SIG-M5 (cell line): ENCODE measurements around the gene FLII.
"Not testable (repeated sequence)": the region's sequence is repeated elsewhere in the genome, so short reads cannot be mapped to it uniquely, and the experiment has no call there.

Experiments used
- DNase-seq: peaks from one replicate; lab custom pipeline; 2025; lab: John Stamatoyannopoulos, UW

The FLII gene

GRCh38 chr17:18217412-18218015 is 41.0 kb downstream of the FLII start:
- DNase-seq = no peak

DNA sequence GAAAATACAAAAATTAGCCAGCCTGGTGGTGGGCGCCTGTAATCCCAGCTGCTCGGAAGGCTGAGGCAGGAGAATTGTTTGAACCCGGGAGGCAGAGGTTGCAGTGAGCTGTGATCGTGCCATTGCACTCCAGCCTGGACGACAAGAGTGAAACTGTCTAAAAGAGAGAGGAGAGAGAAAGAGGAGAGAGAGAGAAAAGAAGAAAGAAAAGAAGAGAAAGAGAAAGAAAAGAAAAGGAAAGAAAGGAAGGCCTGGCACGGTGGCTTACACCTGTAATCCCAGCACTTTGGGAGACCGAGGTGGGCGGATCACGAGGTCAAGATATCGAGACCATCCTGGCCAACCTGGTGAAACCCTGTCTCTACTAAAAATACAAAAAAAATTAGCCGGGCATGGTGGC is 41.6 kb downstream of the FLII start:
- DNase-seq = not testable (repeated sequence)

DNA sequence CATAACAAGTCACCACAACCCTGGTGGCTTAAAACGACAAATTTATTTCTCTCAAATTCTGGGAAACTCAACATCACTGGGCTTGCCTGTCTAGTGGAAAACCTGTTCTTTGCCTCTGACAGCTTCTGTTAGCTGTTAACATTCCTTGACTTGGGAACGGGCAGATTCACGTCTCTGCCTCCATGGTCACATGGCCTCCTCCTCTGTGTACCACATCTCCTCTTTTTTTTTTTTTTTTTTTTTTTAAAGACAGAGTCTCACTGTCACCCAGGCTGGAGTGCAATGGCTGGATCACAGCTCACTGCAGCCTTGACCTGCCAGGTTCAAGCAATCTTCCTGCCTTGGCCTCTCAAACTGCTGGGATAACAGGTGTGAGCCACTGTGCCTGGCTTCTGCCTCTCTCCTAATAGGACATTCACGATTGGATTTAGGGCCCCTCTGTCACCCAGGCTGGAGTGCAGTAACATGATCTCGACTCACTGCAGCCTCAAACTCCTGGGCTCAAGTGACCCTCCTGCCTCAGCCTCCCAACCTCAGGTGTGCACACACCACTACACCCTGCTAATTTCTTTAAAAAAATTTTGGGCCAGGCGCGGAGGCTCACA is 44.8 kb downstream of the FLII start:
- no peak for DNase-seq

- DNase-seq = no peak
These were observed 50.4 kb downstream of the FLII start for GRCh38 chr17:18208092-18208491.

DNA sequence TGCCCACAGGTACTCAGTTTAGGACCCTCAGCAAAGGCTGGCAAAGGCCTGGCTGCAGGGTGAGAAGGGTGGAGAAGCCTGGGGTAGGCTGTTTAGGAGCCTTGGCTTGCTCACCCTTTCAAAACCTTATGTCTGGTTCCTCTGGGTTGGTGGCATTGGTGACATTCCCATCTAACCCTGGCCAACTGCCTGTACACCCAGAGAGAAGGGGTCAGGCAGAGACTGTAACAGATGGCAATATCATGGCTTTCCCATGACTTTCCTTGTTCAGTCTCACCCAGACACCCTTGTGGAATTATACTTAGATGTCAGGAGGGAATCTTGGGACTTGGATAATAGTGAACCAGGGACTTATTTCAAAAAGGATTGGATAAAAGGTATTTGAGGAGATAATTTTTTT is 51.6 kb downstream of the FLII start:
- no peak for DNase-seq

DNA sequence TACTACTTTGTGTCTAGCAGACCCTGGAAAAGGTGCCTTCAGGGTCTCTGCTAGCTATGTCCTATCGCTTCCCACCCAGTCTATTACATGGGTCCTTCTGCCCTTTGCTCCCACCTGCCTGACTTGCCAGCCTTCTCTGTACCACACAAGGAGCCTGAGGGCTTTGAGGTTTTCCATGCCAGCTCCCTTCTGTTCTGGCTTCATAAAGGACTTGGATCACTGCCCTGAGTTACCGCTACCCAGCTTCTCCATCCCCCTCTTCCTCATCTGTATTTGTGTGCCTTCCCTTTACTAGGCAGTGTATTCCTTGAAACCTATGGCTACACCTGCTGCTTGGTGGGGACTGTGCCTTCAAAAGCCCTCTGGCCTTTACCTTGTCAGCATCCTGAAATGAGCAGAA is 52.7 kb downstream of the FLII start:
- no peak for DNase-seq

DNA sequence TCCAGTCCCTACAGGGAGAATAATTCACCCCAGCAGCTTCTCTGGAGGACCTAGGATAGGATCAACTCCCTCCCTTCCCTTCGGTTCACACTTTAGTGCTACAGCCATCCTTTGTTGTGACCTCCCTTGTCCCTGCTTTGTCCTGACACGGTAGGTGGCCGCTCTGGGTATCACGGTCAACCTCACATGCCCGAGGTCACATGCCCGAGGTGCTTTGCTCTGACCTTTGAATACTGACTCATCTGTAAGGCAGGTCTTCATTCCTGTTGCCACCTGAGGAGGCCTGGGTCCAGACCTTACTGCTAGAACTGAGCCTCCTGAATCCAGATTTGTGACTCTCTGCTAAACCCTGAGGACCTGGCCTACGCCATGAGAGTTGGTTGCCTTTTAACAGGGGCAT is 55.2 kb downstream of the FLII start:
- no peak for DNase-seq

DNA sequence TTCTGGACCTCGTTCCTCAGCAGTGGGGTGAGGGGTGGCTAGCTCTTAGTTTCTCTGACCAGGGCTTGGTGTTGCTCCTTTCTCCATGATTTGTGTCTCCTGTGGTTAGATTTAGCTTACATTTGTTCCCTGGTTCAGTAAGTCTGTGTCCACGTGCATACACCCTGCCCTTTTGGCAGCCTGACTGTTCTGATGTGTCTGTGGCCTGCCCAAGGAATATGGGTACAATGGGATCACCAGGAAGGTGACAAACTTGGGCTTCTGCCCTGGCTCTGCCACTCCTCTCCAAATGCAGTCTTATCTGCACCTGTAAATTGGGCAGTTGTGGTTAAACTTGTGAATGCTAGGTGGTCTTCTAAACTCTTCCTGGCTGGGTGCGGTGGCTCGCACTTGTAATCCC is 57.4 kb downstream of the FLII start:
- no peak for DNase-seq

- DNase-seq = no peak
These were observed 60.0 kb downstream of the FLII start for GRCh38 chr17:18198530-18198929.

DNA sequence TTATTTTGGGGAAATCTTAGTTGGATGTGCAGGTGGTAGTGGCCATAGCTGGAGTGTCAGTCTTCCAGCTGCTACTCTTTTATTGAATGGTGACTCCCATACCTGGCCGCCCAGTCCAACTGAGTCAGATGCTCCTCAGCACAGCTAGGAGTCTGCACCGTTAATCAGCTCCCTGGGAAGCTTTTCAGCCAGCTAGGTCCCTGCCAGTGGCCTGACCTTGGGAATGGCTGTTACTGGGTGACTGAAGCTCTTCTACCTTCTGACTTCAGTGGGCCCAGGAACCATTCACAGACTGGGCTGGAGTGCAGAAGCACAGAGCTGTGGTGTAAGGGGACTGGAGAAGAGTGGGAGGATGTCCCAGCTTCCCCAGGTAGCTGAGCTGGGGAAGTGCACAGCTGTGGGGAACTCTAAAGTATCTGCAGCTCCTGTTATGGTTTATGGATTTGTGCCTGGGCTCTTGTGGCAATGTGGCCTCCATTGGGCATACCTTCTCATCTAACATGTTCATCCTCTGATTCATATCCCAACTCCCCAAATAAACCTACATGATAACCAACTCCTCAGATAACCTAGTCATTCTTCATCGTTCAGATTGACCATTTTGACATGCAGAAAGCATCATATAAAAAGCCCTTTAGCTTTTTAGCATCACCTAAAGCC is 60.9 kb downstream of the FLII start:
- DNase-seq = no peak

DNA sequence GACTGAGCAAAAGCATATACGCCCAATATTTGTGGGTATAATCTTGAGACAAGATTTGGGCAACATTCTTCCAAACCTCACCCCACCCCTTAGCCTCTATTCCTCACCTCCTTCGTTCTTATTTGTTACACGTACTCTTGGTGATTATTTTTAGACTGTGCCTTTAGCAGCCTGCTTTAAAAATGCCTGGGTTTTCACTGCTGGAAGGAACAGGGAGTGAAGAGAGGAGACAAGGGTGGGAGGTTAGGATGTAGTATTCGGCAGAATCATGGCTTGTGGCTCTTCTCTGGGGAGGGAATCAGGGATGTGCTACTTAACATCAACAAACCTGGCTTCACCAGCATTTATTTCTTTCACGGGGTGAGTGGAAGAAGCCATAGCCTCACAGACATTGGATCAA is 63.3 kb downstream of the FLII start:
- DNase-seq = no peak
